Uterus (tissue), 4 donors: ENCODE results near the gene CHN2. TPM values are rescaled to one million over a fixed set of nuclear protein-coding genes. Genes with fewer than 3 reads are reported as not detected.

Source experiments
- DNase-seq, 2 donors: peaks; one replicate each; pipeline ENCODE4 v3.0.0-alpha.2; 2019 to 2020
- H3K27ac ChIP-seq, 2 donors: fragments of 200-600 bp; sonication (generic); 1 replicate in 1 of 2; 2 replicates in 1 of 2; pipeline ENCODE4 v1.5.1; 2016 to 2018
- H3K27me3 ChIP-seq, 2 donors: fragments of 200-600 bp; sonication (generic); one replicate each; pipeline ENCODE4 v1.5.1; 2018 to 2019; ENCODE audit warnings: control low read depth in 1 of 2
- H3K36me3 ChIP-seq, 2 donors: fragments of 200-600 bp; sonication (generic); one replicate each; pipeline ENCODE4 v1.5.1; 2019; ENCODE audit warnings: control low read depth in 1 of 2
- H3K4me1 ChIP-seq, 2 donors: fragments of 200-600 bp; sonication (generic); one replicate each; pipeline ENCODE4 v1.5.1; 2018 to 2019; ENCODE audit warnings: control low read depth in 1 of 2
- H3K4me3 ChIP-seq, 2 donors: fragments of 200-600 bp; sonication (generic); 1 replicate in 1 of 2; 2 replicates in 1 of 2; pipeline ENCODE4 v1.5.1; 2018 to 2019; ENCODE audit warnings: mild to moderate bottlenecking in 1 of 2
- H3K9me3 ChIP-seq, 2 donors: fragments of 200-600 bp; sonication (generic); one replicate each; pipeline ENCODE4 v1.5.1; 2019; ENCODE audit warnings: control low read depth in 1 of 2
- CTCF ChIP-seq, 4 experiments: fragments of 200-600 bp in 2 of 4; fragments of 450-650 bp in 2 of 4; sonication (generic) in 2 of 4; IDR thresholded peaks; one replicate each; pipeline ENCODE4 v1.5.1; 2016 to 2019; ENCODE audit warnings: antibody characterized with exemption in 4 of 4, mild to moderate bottlenecking in 2 of 4, moderate library complexity in 1 of 4
- POLR2A ChIP-seq, 2 donors: fragments of 450-650 bp; IDR thresholded peaks; one replicate each; pipeline ENCODE4 v1.6.1; 2016; ENCODE audit warnings: antibody characterized with exemption in 2 of 2, mild to moderate bottlenecking in 1 of 2, moderate library complexity in 1 of 2
- intact Hi-C: fragments of 100-400 bp; cut with DNase I; formaldehyde crosslinking; loops from one replicate; pipeline ENCODE4 v1.15.1; 2023; ENCODE audit warnings: low total_unique reads
- total RNA-seq, 4 donors: library from RNA; depleted of rRNA in 3 of 4; stranded (reverse); fragments of >200 nt in 3 of 4; gene quantifications; one replicate each; pipeline versions ENCODE4 v1.1.0 to v1.2.4, GENCODE V29; 2014 to 2023
- donor health status: DM: yes; HTN: yes; CAD: no.

CHN2 gene
- total RNA-seq, 4 donors from 2014 or later: 9.8 to 22.9 (median 18.3) TPM

- Histone ChIP-seq H3K36me3 (no peaks in the 10 kb centered on the region), H3K27ac (no peak overlapping the region), H3K4me1 (no peaks in the 10 kb centered on the region), H3K9me3 (no peaks in the 10 kb centered on the region), H3K27me3 (no peaks in the 10 kb centered on the region), H3K4me3 (no peak overlapping the region)
- intact Hi-C loops: no loop called here
- DNase-seq: no peak
- TF ChIP-seq POLR2A (IDR thresholded peaks at IDR 0.05) (no peak), CTCF (IDR thresholded peaks at IDR 0.05) (no peak)
Observed at GRCh38 chr7:29300649-29301048, 106.1 kb downstream of the CHN2 start.

GRCh38 chr7:29302666-29303395 lies 108.3 kb downstream of the CHN2 start:
- Histone ChIP-seq H3K9me3 (no peaks in the 10 kb centered on the region), H3K36me3 (no peaks in the 10 kb centered on the region), H3K4me3 (no peak overlapping the region), H3K4me1 (no peaks in the 10 kb centered on the region), H3K27ac (no peak overlapping the region), H3K27me3 (no peaks in the 10 kb centered on the region)
- DNase-seq: no peak
- no peak for TF ChIP-seq CTCF (IDR thresholded peaks at IDR 0.05)
- TF ChIP-seq POLR2A (IDR thresholded peaks at IDR 0.05): no peak
- intact Hi-C loops: no loop called here

- H3K27me3 ChIP-seq: no peaks in the 10 kb centered on the region
- H3K36me3 ChIP-seq: no peaks in the 10 kb centered on the region
- intact Hi-C loops: no loop called here
- TF ChIP-seq POLR2A (IDR thresholded peaks at IDR 0.05): no peak
- no peak for TF ChIP-seq CTCF (IDR thresholded peaks at IDR 0.05)
- peak in 1 of 2 donors; percentile 64 for DNase-seq
- H3K27ac ChIP-seq: peak overlapping the region in 1 of 2 donors; percentile 25
- no peaks in the 10 kb centered on the region for H3K9me3 ChIP-seq
- no peak overlapping the region for H3K4me3 ChIP-seq
- no peaks in the 10 kb centered on the region for H3K4me1 ChIP-seq
Observed at GRCh38 chr7:29304756-29305155, 110.2 kb downstream of the CHN2 start.

GRCh38 chr7:29306319-29306991 lies 111.9 kb downstream of the CHN2 start:
- H3K4me3 ChIP-seq: no peak overlapping the region
- no peak for DNase-seq
- no peaks in the 10 kb centered on the region for H3K36me3 ChIP-seq
- intact Hi-C loops: no loop called here
- H3K4me1 ChIP-seq: no peaks in the 10 kb centered on the region
- H3K9me3 ChIP-seq: no peaks in the 10 kb centered on the region
- TF ChIP-seq CTCF (IDR thresholded peaks at IDR 0.05) (no peak), POLR2A (IDR thresholded peaks at IDR 0.05) (no peak)
- H3K27ac ChIP-seq: no peak overlapping the region
- no peaks in the 10 kb centered on the region for H3K27me3 ChIP-seq

- Histone ChIP-seq H3K4me3 (no peak overlapping the region), H3K27me3 (no peaks in the 10 kb centered on the region), H3K9me3 (no peaks in the 10 kb centered on the region), H3K27ac (no peak overlapping the region), H3K36me3 (no peaks in the 10 kb centered on the region), H3K4me1 (no peaks in the 10 kb centered on the region)
- intact Hi-C loops: no loop called here
- TF ChIP-seq POLR2A (IDR thresholded peaks at IDR 0.05) (no peak), CTCF (IDR thresholded peaks at IDR 0.05) (no peak)
- no peak for DNase-seq
Observed at GRCh38 chr7:29308424-29308823, 113.8 kb downstream of the CHN2 start.
